ENCODE measurements around the gene COL5A2. TPM values are rescaled to one million over a fixed set of nuclear protein-coding genes. Genes with fewer than 3 reads are reported as not detected.

COL5A2 gene
- total and polyA plus RNA-seq, 11 donors = 4.4 to 61.1 (median 12.4) TPM

GRCh38 chr2:189045836-189046235 lies 133.7 kb downstream of the COL5A2 start:
- no peaks in the 10 kb centered on the region for H3K4me1 ChIP-seq
- 90 to 93% (median 92%) methylated on average over 3 of the region's 3 CpGs for WGBS, 4 donors
- H3K27ac ChIP-seq = no peak overlapping the region
- H3K4me3 ChIP-seq = no peak overlapping the region
- TF ChIP-seq POLR2A (IDR thresholded peaks at IDR 0.05) (no peak), CTCF (IDR thresholded peaks at IDR 0.05) (no peak)
- ATAC-seq = no peak
- no peaks in the 10 kb centered on the region for H3K9me3 ChIP-seq
- intact Hi-C loops (cut with DNase I) = loop anchor here in 1 of 10 donors (10.0 kb wide), 1 partner anchor 51 kb away; no protein-coding TSS in a partner anchor
- peaks cover 0 to 91% (median 14%) of the 10 kb centered on the region in 9 donors for H3K36me3 ChIP-seq
- no peaks in the 10 kb centered on the region for H3K27me3 ChIP-seq
- DNase-seq = no peak

- TF ChIP-seq CTCF (IDR thresholded peaks at IDR 0.05) = no peak
- no peak for TF ChIP-seq POLR2A (IDR thresholded peaks at IDR 0.05)
- intact Hi-C loops (cut with DNase I) = no loop called here
- DNase-seq (no peak), ATAC-seq (no peak)
- Histone ChIP-seq H3K36me3 (peaks cover 0 to 92% (median 11%) of the 10 kb centered on the region in 9 donors), H3K27ac (no peak overlapping the region), H3K4me1 (no peaks in the 10 kb centered on the region), H3K4me3 (no peak overlapping the region), H3K27me3 (no peaks in the 10 kb centered on the region), H3K9me3 (no peaks in the 10 kb centered on the region)
- 90 to 99% (median 95%) methylated on average over 1 of the region's 1 CpG for WGBS, 4 donors
These were observed 142.0 kb downstream of the COL5A2 start for GRCh38 chr2:189037518-189037917.

DNA sequence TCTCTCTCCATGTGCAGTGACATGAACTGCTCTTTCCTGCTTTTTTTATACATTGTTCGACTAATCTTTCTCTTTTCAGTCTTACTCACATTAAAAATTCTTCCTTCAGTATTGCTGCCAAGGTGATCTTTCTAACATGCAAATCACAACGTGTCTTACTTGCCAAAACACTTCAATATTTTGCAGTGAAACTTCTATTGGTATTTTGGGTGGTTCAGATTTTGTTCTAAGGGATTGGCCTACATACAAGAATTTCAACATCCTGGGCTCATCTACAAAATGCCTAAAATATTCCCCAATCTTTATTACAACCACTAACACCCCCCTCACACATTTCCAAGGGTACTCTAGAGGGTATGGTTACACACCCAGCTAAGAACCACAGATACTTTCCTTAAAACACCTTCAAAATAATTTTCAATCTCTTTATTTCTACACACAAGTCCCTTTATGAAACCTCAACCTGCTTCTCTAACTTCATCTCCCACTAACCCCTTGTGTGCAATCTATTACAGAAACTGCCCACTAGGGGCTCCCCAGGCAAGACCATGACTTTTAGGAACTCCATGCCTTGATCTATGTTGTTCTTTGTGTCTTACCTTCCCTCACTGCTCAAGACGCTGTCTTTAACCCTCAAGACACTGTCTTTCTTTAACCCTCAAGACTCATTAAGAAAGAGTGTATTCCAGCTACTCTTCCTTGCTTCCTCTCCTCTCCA lies 154.5 kb downstream of the COL5A2 start:
- intact Hi-C loops (cut with DNase I) = no loop called here
- H3K27ac ChIP-seq = peak overlapping the region in 1 of 12 donors; percentile 19
- H3K9me3 ChIP-seq = peaks cover 0 to 2% (median 0%) of the 10 kb centered on the region in 12 donors
- ATAC-seq (no peak), DNase-seq (no peak)
- TF ChIP-seq CTCF (IDR thresholded peaks at IDR 0.05) (peak in 4 of 12 donors; percentile 16 to 32 (median 26)), POLR2A (IDR thresholded peaks at IDR 0.05) (no peak)
- H3K4me1 ChIP-seq = peaks cover 0 to 9% (median 0%) of the 10 kb centered on the region in 12 donors
- no peaks in the 10 kb centered on the region for H3K27me3 ChIP-seq
- 50 to 62% (median 54%) methylated on average over 3 of the region's 3 CpGs for WGBS, 4 donors
- H3K4me3 ChIP-seq = no peak overlapping the region
- no peaks in the 10 kb centered on the region for H3K36me3 ChIP-seq

DNA sequence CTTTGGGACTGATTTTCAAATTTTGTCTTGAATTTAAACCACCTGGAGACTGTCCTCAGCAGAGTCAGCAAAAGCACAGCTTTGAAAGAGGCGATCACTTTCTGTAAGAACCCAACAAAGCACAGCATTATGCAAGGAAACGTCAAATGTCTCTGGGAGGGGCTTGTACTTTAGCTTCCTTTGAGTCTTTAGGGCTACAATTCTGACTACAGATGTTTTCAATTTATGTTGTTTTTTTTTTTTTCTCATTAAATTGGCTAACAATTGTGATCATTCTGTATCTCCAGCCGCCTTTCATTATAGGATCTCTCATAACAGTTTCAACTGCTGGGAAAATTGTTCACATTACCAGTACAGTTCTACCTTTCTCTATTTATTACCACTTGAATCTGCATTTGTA lies 157.1 kb downstream of the COL5A2 start:
- no peaks in the 10 kb centered on the region for H3K27me3 ChIP-seq
- peak; percentile 60 to 72 (median 64) for ATAC-seq
- H3K27ac ChIP-seq = peak overlapping the region; percentile 35 to 75 (median 60)
- H3K4me1 ChIP-seq = peaks cover 0 to 9% (median 0%) of the 10 kb centered on the region in 12 donors
- H3K36me3 ChIP-seq = no peaks in the 10 kb centered on the region
- no peaks in the 10 kb centered on the region for H3K9me3 ChIP-seq
- TF ChIP-seq CTCF (IDR thresholded peaks at IDR 0.05) = no peak
- no peak for TF ChIP-seq POLR2A (IDR thresholded peaks at IDR 0.05)
- intact Hi-C loops (cut with DNase I) = no loop called here
- peak overlapping the region in 1 of 12 donors; percentile 6 for H3K4me3 ChIP-seq
- WGBS, 4 donors = 58 to 77% (median 64%) methylated on average over 3 of the region's 3 CpGs
- DNase-seq = no peak

Measured in heart left ventricle (tissue), 16 donors.